Smooth muscle cell (in vitro differentiated cells): ENCODE measurements around the gene SPOCK1. TPM values are rescaled to one million over a fixed set of nuclear protein-coding genes. Genes with fewer than 3 reads are reported as not detected.
A peak's percentile ranks its signal among the peaks of the same experiment; 100 is the strongest.

Experiments
- DNase-seq: peaks from one replicate; lab custom pipeline; 2025; ENCODE audit not compliant: unreplicated experiment; lab: John Stamatoyannopoulos, UW
- H2AFZ ChIP-seq: fragments of 200-600 bp; sonication (generic); 2 replicates; pipeline ENCODE4 v1.6.0; 2016; ENCODE audit warnings: antibody characterized with exemption, low read depth, mild to moderate bottlenecking
- H3F3A ChIP-seq: fragments of 200-600 bp; sonication (generic); 2 replicates; pipeline ENCODE4 v1.6.0; 2017; ENCODE audit warnings: antibody characterized with exemption, low read depth
- H3K27ac ChIP-seq: fragments of 200-600 bp; sonication (generic); 2 replicates; pipeline ENCODE4 v1.5.1; 2016; ENCODE audit warnings: low read depth, mild to moderate bottlenecking
- H3K27me3 ChIP-seq: fragments of 200-600 bp; sonication (generic); 2 replicates; pipeline ENCODE4 v1.6.1; 2016; ENCODE audit warnings: low read depth, mild to moderate bottlenecking
- H3K36me3 ChIP-seq: fragments of 200-600 bp; sonication (generic); 2 replicates; pipeline ENCODE4 v1.5.1; 2016; ENCODE audit warnings: low read depth
- H3K4me1 ChIP-seq: fragments of 200-600 bp; sonication (generic); 2 replicates; pipeline ENCODE4 v1.5.1; 2016; ENCODE audit warnings: low read depth
- H3K4me2 ChIP-seq: fragments of 200-600 bp; sonication (generic); 2 replicates; pipeline ENCODE4 v1.6.0; 2016; ENCODE audit warnings: mild to moderate bottlenecking
- H3K4me3 ChIP-seq: fragments of 200-600 bp; sonication (generic); 2 replicates; pipeline ENCODE4 v1.5.1; 2016; ENCODE audit warnings: mild to moderate bottlenecking
- H3K79me2 ChIP-seq: fragments of 200-600 bp; sonication (generic); 2 replicates; pipeline ENCODE4 v1.6.0; 2016; ENCODE audit warnings: low read depth, mild to moderate bottlenecking
- H3K9ac ChIP-seq: fragments of 200-600 bp; sonication (generic); 2 replicates; pipeline ENCODE4 v1.6.0; 2016; ENCODE audit warnings: low read depth
- H3K9me3 ChIP-seq: fragments of 200-600 bp; sonication (generic); replicated peaks from 2 replicates; pipeline ENCODE4 v1.5.1; 2016; ENCODE audit warnings: low read depth
- H4K20me1 ChIP-seq: fragments of 200-600 bp; sonication (generic); 2 replicates; pipeline ENCODE4 v1.6.0; 2016; ENCODE audit warnings: low read depth
- CTCF ChIP-seq: fragments of 200-600 bp; sonication (generic); IDR thresholded peaks from 2 replicates; pipeline ENCODE4 v1.5.1; 2017; ENCODE audit warnings: borderline replicate concordance, mild to moderate bottlenecking, antibody characterized with exemption; ENCODE audit not compliant: insufficient read depth, poor library complexity, severe bottlenecking
- WGBS: methylation state at CpG from one replicate; pipeline ENCODE4 v1.1.7; 2016; ENCODE audit warnings: low lambda C conversion rate; 5-methylcytosine and 5-hydroxymethylcytosine counted together
- polyA plus RNA-seq: library from polyadenylated mRNA; unstranded; fragments of >200 nt; fragmentation: Nextera tagmentation; extraction: Ambion mirVana; gene quantifications from 2 replicates; pipeline ENCODE4 v1.2.1, GENCODE V29; 2016
- total RNA-seq: library from RNA; depleted of rRNA; stranded (reverse); fragments of >200 nt; gene quantifications from 2 replicates; pipeline ENCODE4 v1.2.3, GENCODE V29; 2014

SPOCK1 gene
- total and polyA plus RNA-seq, 2 experiments from 2014 or later: 56.2 to 80.0 TPM

DNA sequence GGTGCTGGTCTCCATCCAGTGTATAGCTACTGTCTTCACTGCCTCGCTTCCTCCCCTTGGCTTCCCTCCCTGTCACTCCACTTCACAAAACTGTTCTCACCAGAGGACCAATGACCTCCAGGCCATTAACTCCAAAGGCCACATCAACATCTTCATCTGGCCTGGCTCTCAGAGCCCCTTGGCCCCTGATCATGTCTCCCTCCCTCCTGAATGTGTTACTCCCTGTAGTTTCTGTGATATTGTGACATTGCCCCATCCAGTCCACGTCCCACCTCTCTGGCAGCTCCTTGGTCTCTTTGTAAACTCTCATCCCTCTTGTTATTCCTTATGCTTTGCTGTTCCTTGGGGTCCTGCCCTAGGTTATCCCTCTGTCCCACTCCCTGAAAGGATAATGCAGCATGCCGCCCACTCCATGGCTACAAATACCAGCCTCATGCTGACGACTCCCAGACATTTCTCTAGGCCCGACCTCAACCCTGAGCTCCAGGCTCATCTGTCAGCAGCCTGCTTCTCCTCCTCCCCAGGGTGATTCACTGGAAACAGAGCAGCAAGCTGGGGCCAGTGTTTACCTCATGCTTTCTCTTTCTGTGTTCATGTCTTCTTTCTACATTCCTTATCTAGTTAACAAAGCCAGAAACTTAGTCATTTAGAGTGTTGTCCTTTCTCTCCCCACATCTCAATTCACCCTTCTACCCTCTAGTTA lies 312.2 kb downstream of the SPOCK1 start:
- no peaks in the 10 kb centered on the region for H3K27me3 ChIP-seq
- no peak for TF ChIP-seq CTCF
- peak overlapping the region; percentile 53 for H3K4me2 ChIP-seq
- H3F3A ChIP-seq: peaks cover 8% of the 10 kb centered on the region
- no peaks in the 10 kb centered on the region for H3K9me3 ChIP-seq
- H3K9ac ChIP-seq: no peak overlapping the region
- no peak overlapping the region for H2AFZ ChIP-seq
- 38% methylated on average over 5 of the region's 5 CpGs for WGBS
- no peaks in the 10 kb centered on the region for H3K36me3 ChIP-seq
- peaks cover 12% of the 10 kb centered on the region for H3K4me1 ChIP-seq
- H3K4me3 ChIP-seq: no peak overlapping the region
- no peaks in the 10 kb centered on the region for H3K79me2 ChIP-seq
- peak overlapping the region; percentile 77 for H3K27ac ChIP-seq
- no peaks in the 10 kb centered on the region for H4K20me1 ChIP-seq
- DNase-seq: no peak

DNA sequence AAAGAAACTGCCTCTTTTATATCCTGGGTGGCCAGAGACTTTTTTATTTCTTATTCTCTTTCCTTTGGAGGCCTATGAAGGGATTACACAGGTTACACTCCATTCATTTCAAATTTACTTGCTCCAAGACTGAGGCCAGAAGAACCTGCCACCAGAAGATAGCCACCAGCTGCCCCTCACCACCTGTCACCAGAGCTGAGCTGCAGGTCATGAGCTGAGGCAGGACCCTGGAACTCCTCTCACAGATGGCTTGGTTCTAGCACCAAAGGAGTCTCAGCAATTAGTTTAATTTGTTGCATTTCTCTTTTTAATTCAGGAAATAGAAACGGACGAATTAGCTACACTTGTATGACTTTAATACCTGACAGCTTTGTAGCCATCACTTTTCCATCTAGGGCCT lies 313.9 kb downstream of the SPOCK1 start:
- no peaks in the 10 kb centered on the region for H3K27me3 ChIP-seq
- TF ChIP-seq CTCF: no peak
- 97% methylated on average over 2 of the region's 2 CpGs for WGBS
- no peak overlapping the region for H3K4me3 ChIP-seq
- no peak overlapping the region for H3K4me2 ChIP-seq
- no peaks in the 10 kb centered on the region for H3K36me3 ChIP-seq
- H3K79me2 ChIP-seq: no peaks in the 10 kb centered on the region
- no peaks in the 10 kb centered on the region for H3K9me3 ChIP-seq
- DNase-seq: no peak
- H2AFZ ChIP-seq: no peak overlapping the region
- no peak overlapping the region for H3K27ac ChIP-seq
- H4K20me1 ChIP-seq: no peaks in the 10 kb centered on the region
- peaks cover 8% of the 10 kb centered on the region for H3F3A ChIP-seq
- no peak overlapping the region for H3K9ac ChIP-seq
- peaks cover 19% of the 10 kb centered on the region for H3K4me1 ChIP-seq

DNA sequence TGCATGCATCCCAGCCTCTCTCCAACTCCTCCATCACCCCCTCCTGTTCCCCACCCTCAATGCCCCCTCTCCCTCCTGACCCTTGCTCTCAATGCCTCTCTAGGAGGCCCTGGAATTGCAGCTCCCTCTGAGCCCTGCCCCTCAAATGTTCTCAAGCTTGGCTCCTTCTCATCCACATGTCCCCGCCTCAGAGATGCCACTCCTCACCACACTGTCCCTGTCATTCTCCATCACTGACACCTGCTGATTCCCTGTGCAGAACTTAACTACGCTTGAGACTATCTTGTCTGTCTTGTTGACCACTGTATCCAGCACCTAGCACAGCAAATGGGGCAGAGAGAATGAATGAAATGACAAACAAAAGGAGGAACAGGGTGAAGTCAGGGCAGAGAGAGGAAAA lies 314.4 kb downstream of the SPOCK1 start:
- no peak overlapping the region for H3K4me2 ChIP-seq
- TF ChIP-seq CTCF: no peak
- H3K27ac ChIP-seq: no peak overlapping the region
- H3K27me3 ChIP-seq: no peaks in the 10 kb centered on the region
- H3F3A ChIP-seq: peaks cover 8% of the 10 kb centered on the region
- H3K4me1 ChIP-seq: peaks cover 19% of the 10 kb centered on the region
- 92% methylated on average over 2 of the region's 2 CpGs for WGBS
- no peaks in the 10 kb centered on the region for H3K9me3 ChIP-seq
- no peak overlapping the region for H3K9ac ChIP-seq
- H3K79me2 ChIP-seq: no peaks in the 10 kb centered on the region
- H4K20me1 ChIP-seq: no peaks in the 10 kb centered on the region
- no peaks in the 10 kb centered on the region for H3K36me3 ChIP-seq
- no peak for DNase-seq
- H3K4me3 ChIP-seq: no peak overlapping the region
- H2AFZ ChIP-seq: no peak overlapping the region

DNA sequence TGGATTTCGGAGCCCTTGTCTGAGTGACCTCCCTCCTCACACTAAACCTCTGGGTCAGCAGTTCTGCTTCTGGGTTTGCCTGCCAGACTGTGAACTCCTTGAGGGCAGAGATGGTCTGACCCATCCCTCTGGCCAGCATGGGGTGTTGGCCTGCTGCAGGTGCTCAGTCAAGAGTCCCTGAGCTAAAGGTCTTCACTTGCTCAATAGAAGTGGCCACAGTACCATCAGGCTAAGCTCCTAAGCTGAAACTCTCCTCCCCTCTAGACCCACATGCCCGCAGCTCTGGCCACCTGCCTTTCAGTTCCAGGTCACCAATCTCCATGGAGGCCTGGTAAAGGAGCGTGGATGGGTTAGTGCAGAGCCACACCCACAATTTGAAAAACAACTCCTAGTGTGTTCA lies 316.6 kb downstream of the SPOCK1 start:
- WGBS: 96% methylated on average over 3 of the region's 3 CpGs

More for the DNA sequence above, 316.6 kb downstream of the SPOCK1 start:
- Histone ChIP-seq H3K9ac (no peak overlapping the region), H2AFZ (no peak overlapping the region), H3K4me1 (peaks cover 19% of the 10 kb centered on the region), H3K27ac (no peak overlapping the region), H3K4me3 (no peak overlapping the region), H3F3A (peaks cover 8% of the 10 kb centered on the region), H3K4me2 (no peak overlapping the region), H3K9me3 (no peaks in the 10 kb centered on the region), H3K36me3 (no peaks in the 10 kb centered on the region), H3K79me2 (no peaks in the 10 kb centered on the region), H4K20me1 (no peaks in the 10 kb centered on the region), H3K27me3 (peaks cover 2% of the 10 kb centered on the region)
- no peak for DNase-seq
- no peak for TF ChIP-seq CTCF
